B cell (primary cell): Measurements from ENCODE around the gene MOV10L1. TPM values are rescaled to one million over a fixed set of nuclear protein-coding genes. Genes with fewer than 3 reads are reported as not detected.

ENCODE experiments used
- ATAC-seq: fragments of 200-7000 bp; cut with Tn5 transposase; one replicate; pipeline ENCODE4 v1.10.0; 2021; ENCODE audit warnings: low read depth, mild to moderate bottlenecking, moderate number of reproducible peaks, moderate library complexity
- CTCF ChIA-PET: fragments of 350-600 bp; sonication (Branson Sonifier 250); formaldehyde crosslinking; loops from one replicate; lab custom pipeline; 2021; ENCODE audit warnings: antibody characterized with exemption, inconsistent platforms; lab: Charles Lee
- POLR2A ChIA-PET: fragments of 350-600 bp; sonication (Branson Sonifier 250); formaldehyde crosslinking; loops from one replicate; lab custom pipeline; 2021; ENCODE audit warnings: antibody characterized with exemption; lab: Charles Lee
- DNase-seq: peaks from one replicate; pipeline ENCODE4 v3.0.0; 2013
- H2AFZ ChIP-seq: 2 replicates; pipeline ENCODE4 v1.6.1; 2012; ENCODE audit warnings: mild to moderate bottlenecking, low read depth, low read length; ENCODE audit not compliant: insufficient read depth, poor library complexity, severe bottlenecking
- H3K27ac ChIP-seq, 2 donors: 1 replicate in 1 of 2; 2 replicates in 1 of 2; pipeline ENCODE4 v1.5.1; 2012 to 2013; ENCODE audit warnings: low read length in 2 of 2, mild to moderate bottlenecking in 2 of 2, moderate library complexity in 1 of 2
- H3K27me3 ChIP-seq, 4 experiments: fragments of 200-600 bp in 1 of 4; sonication (generic) in 1 of 4; replicated peaks in 1 of 4; 1 replicate in 2 of 4; 2 replicates in 2 of 4; pipeline versions ENCODE4 v1.6.1 to v1.7.0; 2013 to 2016; ENCODE audit warnings: low read length in 3 of 4, mild to moderate bottlenecking in 2 of 4, mixed read lengths in 1 of 4, moderate library complexity in 1 of 4; ENCODE audit not compliant: insufficient read depth in 4 of 4, control insufficient read depth in 3 of 4; ENCODE audit errors: control extremely low read depth in 1 of 4
- H3K36me3 ChIP-seq, 2 experiments: replicated peaks in 1 of 2; 1 replicate in 1 of 2; 2 replicates in 1 of 2; pipeline versions ENCODE4 v1.6.1 to v1.7.1; 2013; ENCODE audit warnings: low read length in 1 of 2; ENCODE audit not compliant: insufficient read depth in 2 of 2, control insufficient read depth in 1 of 2; ENCODE audit errors: control extremely low read depth in 1 of 2, extremely low read depth in 1 of 2
- H3K4me1 ChIP-seq, 2 donors: fragments of 200-600 bp in 1 of 2; sonication (generic) in 1 of 2; 1 replicate in 1 of 2; 2 replicates in 1 of 2; pipeline versions ENCODE4 v1.5.1 to v1.6.1; 2013 to 2017; ENCODE audit warnings: low read length in 2 of 2; ENCODE audit not compliant: control insufficient read depth in 2 of 2, insufficient read depth in 2 of 2
- H3K4me2 ChIP-seq: replicated peaks from 2 replicates; pipeline ENCODE3; 2012; ENCODE audit warnings: mild to moderate bottlenecking, low read depth, low read length; ENCODE audit not compliant: poor library complexity, severe bottlenecking
- H3K4me3 ChIP-seq, 5 experiments: fragments of 200-600 bp in 1 of 5; sonication (generic) in 1 of 5; 1 replicate in 3 of 5; 2 replicates in 2 of 5; pipeline versions ENCODE4 v1.5.1 to v1.7.0; 2011 to 2016; ENCODE audit warnings: low read length in 4 of 5, mild to moderate bottlenecking in 4 of 5, low read depth in 2 of 5, control low read depth in 1 of 5, moderate library complexity in 1 of 5; ENCODE audit not compliant: insufficient read depth in 1 of 5; ENCODE audit errors: control extremely low read depth in 1 of 5, extremely low read depth in 1 of 5
- H3K79me2 ChIP-seq: fragments of 200-600 bp; sonication (generic); one replicate; pipeline ENCODE4 v1.6.0; 2016; ENCODE audit warnings: low read length; ENCODE audit not compliant: control insufficient read depth, insufficient read depth
- H3K9ac ChIP-seq: fragments of 200-600 bp; sonication (generic); 2 replicates; pipeline ENCODE4 v1.6.1; 2017; ENCODE audit warnings: mild to moderate bottlenecking, low read length, moderate library complexity
- H3K9me3 ChIP-seq, 3 donors: one replicate each; pipeline versions ENCODE4 v1.6.1 to v1.7.1; 2013; ENCODE audit warnings: low read length in 2 of 3; ENCODE audit not compliant: control insufficient read depth in 2 of 3, insufficient read depth in 1 of 3; ENCODE audit errors: control extremely low read depth in 1 of 3
- H4K20me1 ChIP-seq: 2 replicates; pipeline ENCODE4 v1.6.0; 2012; ENCODE audit warnings: mild to moderate bottlenecking, low read length; ENCODE audit not compliant: insufficient read depth, control insufficient read depth, poor library complexity, severe bottlenecking
- H3K27ac Mint-ChIP-seq: one replicate; pipeline ENCODE4 v1.8.0; 2021; ENCODE audit warnings: mixed read lengths
- H3K27me3 Mint-ChIP-seq: one replicate; pipeline ENCODE4 v1.8.0; 2021; ENCODE audit warnings: mixed read lengths
- H3K4me1 Mint-ChIP-seq: one replicate; pipeline ENCODE4 v1.8.0; 2021; ENCODE audit warnings: mixed read lengths
- H3K4me3 Mint-ChIP-seq: one replicate; pipeline ENCODE4 v1.8.0; 2021; ENCODE audit warnings: mixed read lengths
- H3K9me3 Mint-ChIP-seq: one replicate; pipeline ENCODE4 v1.8.0; 2022; ENCODE audit warnings: mixed read lengths; ENCODE audit not compliant: insufficient read depth
- EZH2 ChIP-seq: IDR thresholded peaks from 2 replicates; pipeline ENCODE4 v1.6.1; 2012; ENCODE audit warnings: borderline replicate concordance, low read depth, mild to moderate bottlenecking, moderate library complexity, low read length; ENCODE audit not compliant: insufficient read depth, poor library complexity, severe bottlenecking
- WGBS: methylation state at CpG from one replicate; pipeline ENCODE4 v1.1.5; 2013; ENCODE audit warnings: missing lambda C conversion rate; ENCODE audit not compliant: insufficient coverage; 5-methylcytosine and 5-hydroxymethylcytosine counted together
- intact Hi-C: fragments of 100-400 bp; cut with micrococcal nuclease; formaldehyde crosslinking; loops from one replicate; pipeline ENCODE4 v1.10.0; 2022
- polyA plus RNA-seq: library from polyadenylated mRNA; depleted of rRNA; stranded (reverse); fragments of >200 nt; gene quantifications from 2 replicates; pipeline ENCODE4 v1.2.3, GENCODE V29; 2012
- total RNA-seq, 2 donors: library from RNA; stranded (reverse); fragments of 120-200 nt in 1 of 2; gene quantifications; 1 replicate in 1 of 2; 2 replicates in 1 of 2; pipeline versions ENCODE4 v1.2.3 to v1.2.4, GENCODE V29; 2013 to 2022
- TF ChIP-seq, protein P1 (sequence below): fragments of 200-600 bp; IDR thresholded peaks from one replicate; pipeline ENCODE4 v1.8.0; 2022; ENCODE audit warnings: antibody characterized with exemption, mild to moderate bottlenecking

The MOV10L1 gene
- total and polyA plus RNA-seq, 2 donors (not counting 1 experiment from before 2014, with no cell fraction given) = not detected

DNA sequence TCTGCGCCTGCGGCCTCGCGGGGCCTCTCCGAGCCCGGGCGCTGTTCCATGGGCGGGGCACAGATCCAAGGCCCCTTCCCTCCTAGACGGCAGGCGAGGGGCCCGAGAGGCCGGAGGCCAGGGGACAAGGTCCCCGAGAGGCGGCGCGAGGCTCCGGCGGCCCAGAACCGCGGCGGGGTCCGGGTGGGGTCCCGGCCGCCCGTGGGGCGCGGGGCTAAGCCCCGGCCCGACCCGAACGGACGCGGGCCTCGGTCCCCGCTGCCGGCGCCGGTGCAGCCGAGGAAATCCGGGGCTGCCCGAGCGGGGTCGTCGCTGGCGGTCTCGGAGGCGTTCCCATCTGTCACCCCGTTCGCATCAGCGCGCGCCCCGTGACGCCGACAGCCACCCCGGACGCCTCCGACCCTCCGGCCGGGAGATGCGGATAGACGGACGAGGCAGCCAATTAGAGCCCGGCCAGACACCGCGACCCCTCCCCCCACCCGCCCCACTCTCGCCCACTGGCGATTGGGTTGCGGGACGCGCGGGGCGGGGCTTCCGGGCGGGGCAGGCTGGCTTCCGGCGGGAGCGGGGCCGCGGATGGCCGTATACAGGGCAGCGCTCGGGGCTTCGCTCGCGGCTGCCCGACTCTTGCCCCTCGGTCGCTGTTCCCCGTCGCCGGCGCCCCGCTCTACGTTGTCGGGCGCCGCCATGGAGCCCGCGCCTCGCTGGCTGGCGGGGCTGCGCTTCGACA is 110.8 kb downstream of the MOV10L1 start, which contains the start of gene SELENOO:
Gene SELENOO, plus strand, starts transcription at position 551 of the 730 bp plus-strand sequence. Its CDS starts 26 bp downstream, at position 577.
- H2AFZ ChIP-seq = peak within 1 kb of the TSS; percentile 60
- peaks cover 16 to 26% of the 10 kb centered on the region in 2 donors for H3K4me1 ChIP-seq
- intact Hi-C loops = loop anchor here (1.0 to 10.0 kb wide), 4 partner anchors 10 to 436 kb away; partner anchors contain the start of gene TRABD
- peak within 1 kb of the TSS; percentile 98 for H3K4me2 ChIP-seq
- H3K79me2 ChIP-seq = peaks cover 44% of the 10 kb centered on the region
- Mint-ChIP-seq H3K4me3 (peak within 1 kb of the TSS; percentile 89), H3K27me3 (no peaks in the 10 kb centered on the region), H3K4me1 (peaks cover 26% of the 10 kb centered on the region), H3K27ac (peak within 1 kb of the TSS; percentile 86), H3K9me3 (no peaks in the 10 kb centered on the region)
- peaks cover 12% of the 10 kb centered on the region for H4K20me1 ChIP-seq
- H3K9ac ChIP-seq = peak within 1 kb of the TSS; percentile 81
- H3K27ac ChIP-seq = peak within 1 kb of the TSS; percentile 23 to 81
- peak; percentile 92 for ATAC-seq
- CTCF ChIA-PET = no interaction called here
- peak within 1 kb of the TSS; percentile 25 to 80 (median 70) for H3K4me3 ChIP-seq
- POLR2A ChIA-PET = interaction anchor here (0.7 to 4.1 kb wide), 2 partner anchors 9 to 18 kb away, joined by 3 to 41 read pairs; no protein-coding TSS in a partner anchor
- peak; percentile 96 for DNase-seq
- WGBS = under 1% methylated on average over 105 of the region's 105 CpGs
- TF ChIP-seq, protein P1, sequence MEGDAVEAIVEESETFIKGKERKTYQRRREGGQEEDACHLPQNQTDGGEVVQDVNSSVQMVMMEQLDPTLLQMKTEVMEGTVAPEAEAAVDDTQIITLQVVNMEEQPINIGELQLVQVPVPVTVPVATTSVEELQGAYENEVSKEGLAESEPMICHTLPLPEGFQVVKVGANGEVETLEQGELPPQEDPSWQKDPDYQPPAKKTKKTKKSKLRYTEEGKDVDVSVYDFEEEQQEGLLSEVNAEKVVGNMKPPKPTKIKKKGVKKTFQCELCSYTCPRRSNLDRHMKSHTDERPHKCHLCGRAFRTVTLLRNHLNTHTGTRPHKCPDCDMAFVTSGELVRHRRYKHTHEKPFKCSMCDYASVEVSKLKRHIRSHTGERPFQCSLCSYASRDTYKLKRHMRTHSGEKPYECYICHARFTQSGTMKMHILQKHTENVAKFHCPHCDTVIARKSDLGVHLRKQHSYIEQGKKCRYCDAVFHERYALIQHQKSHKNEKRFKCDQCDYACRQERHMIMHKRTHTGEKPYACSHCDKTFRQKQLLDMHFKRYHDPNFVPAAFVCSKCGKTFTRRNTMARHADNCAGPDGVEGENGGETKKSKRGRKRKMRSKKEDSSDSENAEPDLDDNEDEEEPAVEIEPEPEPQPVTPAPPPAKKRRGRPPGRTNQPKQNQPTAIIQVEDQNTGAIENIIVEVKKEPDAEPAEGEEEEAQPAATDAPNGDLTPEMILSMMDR = no peak
- no peak for TF ChIP-seq EZH2
- H3K27me3 ChIP-seq = no peaks in the 10 kb centered on the region
- H3K36me3 ChIP-seq = peaks cover 8 to 24% of the 10 kb centered on the region in 2 experiments
- no peaks in the 10 kb centered on the region for H3K9me3 ChIP-seq
